COLO829 (cell line): ENCODE measurements around the gene GFRA1.

Source experiments
- DNase-seq: peaks from one replicate; pipeline ENCODE4 v3.0.0; 2012; ENCODE audit warnings: low spot score

Gene GFRA1

GRCh38 chr10:116124777-116125176, 148.2 kb downstream of the GFRA1 start:
- DNase-seq = no peak

DNA sequence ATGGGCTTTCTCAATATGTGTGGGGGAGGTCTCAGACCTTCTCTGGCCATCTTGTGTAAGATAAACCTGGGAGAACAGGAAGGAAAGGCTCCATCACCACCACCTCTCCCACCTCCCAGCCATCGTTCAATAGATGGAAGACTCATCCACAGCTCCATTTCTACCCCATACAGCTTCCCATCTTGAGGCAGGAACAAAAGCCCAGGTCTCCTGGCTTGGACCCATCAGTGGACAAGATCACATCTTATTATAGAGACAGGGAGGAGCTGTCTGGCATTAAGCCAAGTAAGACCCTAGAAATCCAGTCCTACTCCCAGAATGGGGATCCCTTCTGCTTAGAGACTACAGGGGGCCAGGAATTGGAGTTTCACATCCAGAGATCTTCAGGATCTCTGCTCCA, 150.3 kb downstream of the GFRA1 start:
- DNase-seq = no peak

- DNase-seq = no peak
Observed at GRCh38 chr10:116121640-116122525, 151.1 kb downstream of the GFRA1 start.

DNA sequence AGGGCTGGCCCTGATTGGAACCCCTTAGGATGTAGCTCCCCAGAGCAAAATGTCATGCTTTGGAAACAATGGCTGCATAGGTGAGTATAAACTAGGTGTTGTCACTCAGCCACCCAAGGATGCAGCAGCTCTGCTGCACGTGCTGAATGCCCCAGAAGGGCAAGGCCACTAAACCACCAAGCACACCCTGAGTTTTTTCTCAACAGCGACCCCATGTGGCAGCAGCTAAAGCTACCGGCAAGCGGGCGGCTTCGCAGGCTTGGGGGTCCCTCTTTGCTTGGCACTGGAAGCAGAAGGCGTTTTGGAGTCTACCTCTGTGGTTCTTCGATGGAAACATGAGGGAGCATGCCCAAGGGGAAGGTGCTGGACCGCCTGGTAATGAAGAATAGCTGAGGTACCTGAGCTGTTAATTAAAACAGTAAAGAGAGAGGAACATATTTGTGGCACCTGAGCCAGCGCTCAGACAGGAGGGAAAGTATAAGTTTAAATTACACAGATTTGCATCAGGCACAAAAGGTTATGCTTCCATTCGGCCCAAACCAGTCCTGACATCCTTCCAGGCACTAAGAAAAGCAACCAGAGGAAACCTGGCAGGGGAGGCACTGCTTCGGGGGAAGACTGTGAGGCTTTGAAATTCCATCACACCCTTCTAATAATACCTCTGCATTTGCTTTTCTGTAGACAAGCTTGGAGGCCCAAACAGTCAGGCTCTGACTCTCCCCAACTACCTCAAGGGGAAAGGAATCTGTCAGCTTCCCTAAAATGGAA, 152.1 kb downstream of the GFRA1 start:
- no peak for DNase-seq

DNA sequence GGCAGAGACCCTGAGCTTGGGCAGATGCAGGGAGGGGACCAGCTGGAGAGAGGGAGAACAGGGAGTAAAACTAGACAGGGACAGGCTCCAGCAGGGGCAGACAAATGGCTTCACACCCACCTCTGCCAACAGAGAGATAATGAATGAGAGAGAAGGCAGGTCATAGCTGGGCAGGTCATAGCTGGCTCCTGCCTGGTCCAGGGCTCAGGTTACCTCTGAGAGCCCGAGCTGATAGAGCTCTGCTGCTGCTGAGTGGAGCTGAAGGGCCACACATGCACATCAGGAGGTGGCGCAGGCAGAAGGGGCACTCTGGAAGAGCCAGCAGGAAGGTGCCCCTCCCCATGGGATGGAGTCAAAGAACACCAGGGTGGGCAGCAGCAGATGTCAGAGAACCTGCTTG, 154.2 kb downstream of the GFRA1 start:
- DNase-seq = no peak

- no peak for DNase-seq
Observed at GRCh38 chr10:116115797-116116196, 157.2 kb downstream of the GFRA1 start.

- DNase-seq = no peak
Observed at GRCh38 chr10:116115036-116115641, 157.9 kb downstream of the GFRA1 start.

DNA sequence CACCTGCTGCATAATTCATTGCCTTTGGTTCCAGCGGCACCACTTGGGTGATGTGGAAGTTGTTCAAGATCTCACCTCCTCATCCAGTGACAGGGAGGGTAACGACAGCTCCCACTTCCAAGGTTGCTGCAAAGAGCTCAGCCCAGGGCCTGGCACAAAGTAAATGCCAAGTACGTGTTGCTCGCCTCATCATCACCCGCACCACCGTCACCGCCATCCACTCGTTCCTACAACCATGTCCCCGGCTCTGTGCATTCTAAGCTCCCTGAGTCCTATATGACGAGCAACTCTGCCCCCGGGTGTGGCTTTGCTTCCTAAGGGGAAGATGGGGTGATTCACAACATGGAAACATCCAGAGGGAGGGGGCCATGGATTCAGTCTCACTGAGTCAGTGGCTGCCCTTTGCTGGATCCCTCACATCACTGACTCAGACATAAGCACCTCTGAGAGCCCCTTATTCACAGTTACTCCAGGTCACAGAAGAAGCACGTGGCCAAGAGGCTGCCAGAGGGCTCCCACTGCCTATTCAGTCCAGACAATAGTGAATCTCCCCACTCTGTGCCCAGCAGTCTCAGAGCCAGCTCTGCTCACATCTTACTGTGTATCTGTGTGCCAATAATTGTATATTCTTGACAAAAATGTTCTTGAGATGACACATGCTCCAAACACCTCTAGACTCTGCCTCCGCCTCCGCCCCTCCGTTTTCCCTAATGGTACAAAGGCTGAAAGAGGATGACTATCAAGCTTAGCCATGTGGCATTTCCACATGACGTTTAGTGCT, 159.1 kb downstream of the GFRA1 start:
- DNase-seq = peak; percentile 40

GRCh38 chr10:116112232-116113231, 160.5 kb downstream of the GFRA1 start:
- no peak for DNase-seq

DNA sequence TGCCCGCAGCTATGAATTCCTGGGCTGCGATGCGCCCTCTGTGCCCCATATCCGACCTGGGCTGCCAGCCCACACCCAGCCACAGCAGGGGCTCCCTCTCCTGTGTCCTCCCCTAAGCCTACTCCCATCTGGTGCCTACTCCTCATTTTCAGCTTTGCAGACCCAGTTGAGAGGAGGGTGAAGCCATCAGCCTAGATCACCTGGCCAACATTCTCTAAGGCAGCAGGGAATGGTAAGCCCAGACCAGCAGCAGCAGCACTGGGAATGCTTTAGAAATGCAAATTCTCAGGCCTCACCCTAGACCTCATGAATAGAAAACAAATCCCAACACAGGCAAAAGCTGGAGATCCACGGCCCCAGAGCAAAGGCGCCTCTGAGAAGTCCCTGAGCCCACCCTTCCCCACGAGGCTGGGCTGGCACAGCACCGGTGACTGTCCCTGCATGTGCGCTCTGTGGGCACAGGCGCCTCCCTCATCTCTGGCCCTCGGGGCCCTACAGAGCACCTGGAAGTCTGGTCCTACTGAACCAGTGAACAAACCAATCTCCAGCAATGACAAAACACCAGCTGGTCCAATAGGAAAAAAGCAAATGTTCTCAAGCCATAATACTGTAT, 161.4 kb downstream of the GFRA1 start:
- DNase-seq = no peak

DNA sequence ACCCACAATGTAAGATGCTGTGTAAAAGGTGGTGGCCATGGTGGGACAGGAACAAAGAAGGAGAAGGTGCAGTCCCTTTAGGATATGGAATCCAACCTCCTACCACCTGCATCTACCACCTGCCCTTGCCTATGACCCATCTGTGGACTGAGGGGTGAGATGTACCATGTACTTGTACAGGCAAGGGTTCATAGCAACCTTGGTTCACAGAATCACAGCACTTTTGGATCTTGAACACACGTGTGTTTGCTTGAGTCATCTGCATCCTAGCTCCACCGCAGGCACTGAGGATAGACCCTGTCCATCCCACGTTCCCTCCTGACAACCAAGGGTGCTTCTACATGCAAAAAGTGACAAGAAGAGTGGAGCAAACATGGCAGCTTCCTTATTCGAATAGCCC, 162.3 kb downstream of the GFRA1 start:
- no peak for DNase-seq

- no peak for DNase-seq
Observed at GRCh38 chr10:116109881-116110280, 163.1 kb downstream of the GFRA1 start.

- no peak for DNase-seq
Observed at GRCh38 chr10:116109481-116109880, 163.5 kb downstream of the GFRA1 start.

GRCh38 chr10:116108095-116108494, 164.9 kb downstream of the GFRA1 start:
- DNase-seq = no peak

DNA sequence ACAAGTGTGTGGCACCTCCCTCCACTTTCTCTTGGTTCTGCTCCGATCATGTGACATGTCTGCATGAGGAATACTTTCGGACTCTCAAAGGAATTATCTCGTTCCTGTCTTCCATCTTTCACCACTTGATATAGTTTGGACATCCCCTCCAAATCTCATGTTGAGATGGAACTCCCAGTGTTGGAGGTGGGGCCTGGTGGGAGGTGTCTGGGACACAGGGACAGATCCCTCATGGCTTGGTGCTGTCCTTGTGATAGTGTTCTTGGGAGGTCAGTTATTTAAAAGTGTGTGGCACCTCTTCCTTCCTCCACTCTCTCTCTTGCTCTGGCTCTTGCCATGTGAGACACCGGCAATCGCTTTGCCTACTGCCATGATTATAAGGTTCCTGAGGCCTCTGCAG, 166.4 kb downstream of the GFRA1 start:
- no peak for DNase-seq

DNA sequence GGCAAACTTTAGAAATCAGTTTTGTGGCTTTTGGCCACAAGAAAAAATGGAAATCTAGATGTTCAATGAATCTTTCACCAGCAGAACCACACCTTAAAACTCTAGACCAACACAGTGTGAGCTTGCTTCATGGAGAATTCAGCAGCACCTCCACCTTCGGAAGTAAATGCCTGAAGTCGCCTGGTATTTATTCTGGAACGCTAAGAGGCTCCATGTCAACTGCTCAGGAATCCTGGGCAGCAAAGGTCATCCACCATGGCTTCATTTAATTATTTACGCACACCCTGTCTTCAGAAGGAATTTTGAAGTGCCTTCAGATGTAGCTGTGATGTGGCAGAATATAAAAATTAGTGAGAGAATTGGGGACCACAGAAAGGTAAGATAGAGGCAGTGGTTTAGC, 167.7 kb downstream of the GFRA1 start:
- DNase-seq = no peak

- no peak for DNase-seq
Observed at GRCh38 chr10:116104210-116104932, 168.6 kb downstream of the GFRA1 start.

- DNase-seq = no peak
Observed at GRCh38 chr10:116103668-116104067, 169.3 kb downstream of the GFRA1 start.

DNA sequence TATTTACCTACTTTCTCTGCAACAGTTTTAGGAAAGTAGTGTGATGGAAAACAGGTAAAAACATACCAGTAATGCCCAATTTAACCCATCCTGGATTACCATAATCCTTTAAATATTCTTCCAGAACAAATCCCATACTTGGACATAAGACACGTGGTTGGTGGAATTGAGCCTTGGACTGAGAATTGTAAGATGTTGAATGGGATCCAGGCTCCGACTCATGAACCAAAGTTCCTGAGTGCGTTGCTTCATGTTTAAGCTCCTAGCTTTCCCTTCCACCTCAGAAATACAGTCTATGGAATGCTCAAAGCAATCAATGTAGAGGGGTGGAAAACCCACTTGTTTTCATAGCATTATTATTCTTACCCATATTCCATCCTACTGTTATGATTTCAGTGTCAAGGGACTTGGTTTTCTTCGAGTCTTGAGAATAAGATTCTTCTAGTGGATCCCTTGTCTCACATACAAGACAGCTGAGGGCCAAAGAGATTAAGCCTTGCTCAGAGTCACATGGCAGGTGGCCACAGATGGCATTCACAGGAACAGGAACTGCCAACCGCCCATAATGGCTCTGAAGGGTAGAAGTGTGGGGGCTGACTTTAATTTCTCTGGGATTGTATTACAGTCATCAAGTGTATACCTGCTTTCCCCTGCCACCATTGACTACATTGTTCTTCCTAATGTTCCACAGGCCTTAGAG, 171.2 kb downstream of the GFRA1 start:
- DNase-seq = no peak
